ENCODE measurements around the gene SOCS1. TPM values are rescaled to one million over a fixed set of nuclear protein-coding genes. Genes with fewer than 3 reads are reported as not detected.

Gene SOCS1
- total RNA-seq, 3 donors from 2014 or later (not counting 1 experiment from before 2014, with no cell fraction given) = 21.7 to 74.7 (median 27.2) TPM

DNA sequence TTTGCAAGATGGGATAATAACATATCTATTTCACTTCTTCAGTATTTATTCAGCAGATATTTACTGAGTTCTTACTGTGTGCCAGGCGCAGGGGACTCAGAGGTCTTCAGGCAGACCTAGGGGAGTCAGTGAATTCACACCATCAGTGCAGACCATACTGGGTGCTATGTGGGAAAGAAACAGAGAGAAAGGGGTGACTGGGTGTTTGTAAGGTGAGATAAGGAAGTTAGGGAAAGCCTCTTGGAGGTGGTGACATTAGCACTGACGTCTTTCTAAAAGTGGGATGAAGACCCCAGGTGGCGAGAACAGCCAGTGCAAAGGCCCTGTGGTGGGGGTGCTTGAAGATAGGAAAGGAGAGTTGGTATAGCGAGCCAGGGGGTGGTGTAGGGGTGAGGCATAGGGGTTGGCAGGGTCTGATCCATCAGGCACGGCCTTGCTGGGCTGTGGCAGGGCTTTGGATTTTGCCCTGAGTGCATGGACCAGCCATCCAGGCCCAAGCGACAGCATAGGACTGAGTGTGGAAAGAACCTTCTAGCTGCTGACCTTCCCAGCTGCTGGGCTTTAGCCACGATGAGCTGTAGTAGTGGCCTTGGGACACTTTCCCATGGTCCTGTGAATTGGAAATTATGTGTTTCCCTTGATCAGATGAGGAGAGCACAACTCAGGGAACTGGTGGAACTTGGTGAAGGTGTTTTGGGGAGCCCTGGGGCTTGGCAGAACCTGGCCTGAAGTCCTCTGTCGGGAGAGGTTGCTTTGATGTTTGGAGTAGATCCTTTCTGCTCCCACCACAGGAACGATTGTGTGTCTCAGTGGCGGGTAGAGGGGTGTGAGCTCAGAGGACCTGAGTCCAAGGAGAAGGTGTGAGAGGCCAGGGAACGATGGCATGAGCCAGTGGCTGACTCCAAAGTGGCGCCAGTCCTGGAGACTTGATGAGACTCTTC, 3.9 kb upstream of the SOCS1 start:
- Mint-ChIP-seq H3K9me3 (no peaks in the 10 kb centered on the region), H3K36me3 (no peaks in the 10 kb centered on the region), H3K27ac (peak overlapping the region; percentile 15), H3K4me1 (peaks cover 22 to 32% of the 10 kb centered on the region in 2 donors), H3K27me3 (ENCODE audit: low read depth in 2 of 2) (peaks cover 0 to 3% of the 10 kb centered on the region in 2 donors), H3K4me3 (no peak overlapping the region)
- ATAC-seq (no peak), DNase-seq (no peak)
- TF ChIP-seq, protein P1, sequence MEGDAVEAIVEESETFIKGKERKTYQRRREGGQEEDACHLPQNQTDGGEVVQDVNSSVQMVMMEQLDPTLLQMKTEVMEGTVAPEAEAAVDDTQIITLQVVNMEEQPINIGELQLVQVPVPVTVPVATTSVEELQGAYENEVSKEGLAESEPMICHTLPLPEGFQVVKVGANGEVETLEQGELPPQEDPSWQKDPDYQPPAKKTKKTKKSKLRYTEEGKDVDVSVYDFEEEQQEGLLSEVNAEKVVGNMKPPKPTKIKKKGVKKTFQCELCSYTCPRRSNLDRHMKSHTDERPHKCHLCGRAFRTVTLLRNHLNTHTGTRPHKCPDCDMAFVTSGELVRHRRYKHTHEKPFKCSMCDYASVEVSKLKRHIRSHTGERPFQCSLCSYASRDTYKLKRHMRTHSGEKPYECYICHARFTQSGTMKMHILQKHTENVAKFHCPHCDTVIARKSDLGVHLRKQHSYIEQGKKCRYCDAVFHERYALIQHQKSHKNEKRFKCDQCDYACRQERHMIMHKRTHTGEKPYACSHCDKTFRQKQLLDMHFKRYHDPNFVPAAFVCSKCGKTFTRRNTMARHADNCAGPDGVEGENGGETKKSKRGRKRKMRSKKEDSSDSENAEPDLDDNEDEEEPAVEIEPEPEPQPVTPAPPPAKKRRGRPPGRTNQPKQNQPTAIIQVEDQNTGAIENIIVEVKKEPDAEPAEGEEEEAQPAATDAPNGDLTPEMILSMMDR (IDR thresholded peaks at IDR 0.05) = no peak
- peaks cover 37% of the 10 kb centered on the region for H3K4me1 ChIP-seq (ENCODE audit: control insufficient read depth, insufficient read depth, low read length)
- no peaks in the 10 kb centered on the region for H3K27me3 ChIP-seq (ENCODE audit: control insufficient read depth, insufficient read depth, low read length)
- intact Hi-C loops (cut with micrococcal nuclease) = loop anchor here (2.0 to 10.0 kb wide), 2 partner anchors 95 to 145 kb away; no protein-coding TSS in a partner anchor
- H3K36me3 ChIP-seq (ENCODE audit: control insufficient read depth, insufficient read depth, low read length) = no peaks in the 10 kb centered on the region
- 94% methylated on average over 12 of the region's 12 CpGs for WGBS (ENCODE audit: insufficient coverage)
- H3K9me3 ChIP-seq (ENCODE audit: control insufficient read depth, insufficient read depth, low read length) = no peaks in the 10 kb centered on the region
- no peak overlapping the region for H3K27ac ChIP-seq (ENCODE audit: low read length)
- no peak overlapping the region for H3K4me3 ChIP-seq (ENCODE audit: low read length)

DNA sequence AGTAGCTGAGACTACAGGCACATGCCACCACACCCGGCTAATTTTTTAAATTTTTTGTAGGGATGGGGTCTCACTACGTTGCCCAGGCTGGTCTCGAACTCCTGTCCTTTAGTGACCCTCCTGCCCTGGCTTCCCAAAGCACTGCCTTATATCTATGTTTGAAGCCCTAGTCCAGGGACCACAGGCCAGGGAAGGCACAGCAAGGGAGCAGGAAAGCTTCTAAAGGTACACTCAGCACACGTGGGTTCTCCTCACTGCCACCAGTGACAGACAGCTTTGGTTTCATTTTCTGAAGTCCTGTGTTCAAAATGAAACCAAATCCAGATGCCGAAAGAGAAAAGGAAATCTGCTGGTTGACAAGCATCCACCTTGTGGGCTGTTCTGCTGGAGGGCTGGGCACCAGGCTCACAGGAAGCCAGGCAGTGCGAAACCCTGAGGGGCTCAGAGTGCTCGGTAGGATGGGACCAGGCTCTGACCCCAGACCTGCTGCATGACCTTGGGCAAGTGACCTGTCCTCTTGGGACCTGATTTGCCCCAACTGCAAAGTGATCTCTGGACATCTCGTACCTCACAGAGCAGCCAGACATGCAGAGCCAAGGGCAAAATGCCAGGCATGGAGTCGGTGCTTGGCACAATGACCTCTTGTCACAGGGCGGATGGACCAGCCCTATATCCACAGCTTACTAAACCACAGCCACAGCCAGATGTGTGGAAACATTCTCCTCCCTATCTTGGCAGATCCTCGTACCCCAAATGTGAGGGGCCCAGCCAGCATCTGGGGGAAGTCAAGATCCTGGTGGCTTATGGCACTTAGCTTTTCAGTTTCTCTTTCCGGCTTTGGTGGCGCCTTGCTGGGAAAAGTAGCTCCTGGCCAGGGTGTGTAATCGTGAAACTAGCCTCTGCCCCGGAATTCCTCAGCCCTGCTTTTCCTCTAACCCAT, 2.8 kb upstream of the SOCS1 start:
- Mint-ChIP-seq H3K9me3 (no peaks in the 10 kb centered on the region), H3K4me3 (peak overlapping the region; percentile 70), H3K27me3 (ENCODE audit: low read depth in 2 of 2) (peaks cover 0 to 2% of the 10 kb centered on the region in 2 donors), H3K4me1 (peaks cover 21 to 35% of the 10 kb centered on the region in 2 donors), H3K27ac (peak overlapping the region; percentile 15), H3K36me3 (no peaks in the 10 kb centered on the region)
- Histone ChIP-seq H3K4me1 (ENCODE audit: control insufficient read depth, insufficient read depth, low read length) (peaks cover 42% of the 10 kb centered on the region), H3K27me3 (ENCODE audit: control insufficient read depth, insufficient read depth, low read length) (no peaks in the 10 kb centered on the region), H3K36me3 (ENCODE audit: control insufficient read depth, insufficient read depth, low read length) (peaks cover 3% of the 10 kb centered on the region), H3K27ac (ENCODE audit: low read length) (peak overlapping the region; percentile 34), H3K9me3 (ENCODE audit: control insufficient read depth, insufficient read depth, low read length) (no peaks in the 10 kb centered on the region), H3K4me3 (ENCODE audit: low read length) (no peak overlapping the region)
- DNase-seq (peak in 1 of 2 donors; percentile 85), ATAC-seq (peak in 1 of 3 donors; percentile 5)
- WGBS (ENCODE audit: insufficient coverage) = 37% methylated on average over 15 of the region's 15 CpGs
- intact Hi-C loops (cut with micrococcal nuclease) = loop anchor here (2.0 to 10.0 kb wide), 2 partner anchors 96 to 144 kb away; no protein-coding TSS in a partner anchor
- TF ChIP-seq, protein P1 (IDR thresholded peaks at IDR 0.05) = no peak

DNA sequence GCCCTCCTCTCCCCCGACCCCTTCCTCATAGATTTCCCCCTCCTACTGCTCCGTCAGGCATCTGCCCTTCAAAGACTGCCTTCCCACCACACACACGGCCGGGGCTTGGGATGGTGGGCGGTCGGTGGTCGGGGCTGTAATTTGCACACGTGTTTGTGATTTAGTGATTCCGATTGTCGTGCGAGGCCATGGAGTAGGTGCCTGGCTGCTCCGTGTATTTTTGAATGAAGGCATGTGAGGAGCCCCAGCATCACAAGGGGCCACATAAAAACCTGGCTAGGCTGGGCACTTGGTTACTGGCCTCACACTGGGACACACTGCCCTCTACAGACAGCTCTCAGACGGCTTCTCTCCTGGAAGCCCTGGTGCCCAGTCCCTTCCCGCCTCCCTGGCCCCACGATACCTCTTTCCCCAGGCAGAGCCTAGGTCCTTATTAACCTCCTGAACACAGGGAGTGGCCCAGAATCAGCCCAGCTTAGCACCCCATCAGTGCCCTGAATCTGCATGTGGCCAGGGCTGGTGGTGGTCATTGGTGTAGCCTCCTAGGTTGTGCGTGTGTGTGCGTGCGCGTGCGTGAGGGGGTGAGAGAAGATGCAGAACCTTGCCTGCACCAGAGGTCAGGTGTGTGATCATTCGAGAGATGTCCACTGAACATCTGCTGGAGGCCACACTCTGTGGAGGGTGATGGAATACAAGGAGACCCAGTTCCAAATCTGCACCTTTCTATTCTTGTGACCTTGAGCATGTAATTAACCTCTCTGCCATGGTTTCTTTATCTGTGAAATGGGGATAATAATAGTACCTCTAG, 1.3 kb upstream of the SOCS1 start:
- Histone ChIP-seq H3K4me3 (ENCODE audit: low read length) (peak overlapping the region; percentile 73), H3K27ac (ENCODE audit: low read length) (no peak overlapping the region), H3K27me3 (ENCODE audit: control insufficient read depth, insufficient read depth, low read length) (no peaks in the 10 kb centered on the region), H3K36me3 (ENCODE audit: control insufficient read depth, insufficient read depth, low read length) (peaks cover 3% of the 10 kb centered on the region), H3K4me1 (ENCODE audit: control insufficient read depth, insufficient read depth, low read length) (peaks cover 53% of the 10 kb centered on the region), H3K9me3 (ENCODE audit: control insufficient read depth, insufficient read depth, low read length) (no peaks in the 10 kb centered on the region)
- Mint-ChIP-seq H3K27me3 (ENCODE audit: low read depth in 2 of 2) (no peaks in the 10 kb centered on the region), H3K9me3 (no peaks in the 10 kb centered on the region), H3K4me3 (peak overlapping the region; percentile 98), H3K27ac (peak overlapping the region; percentile 93 to 96), H3K4me1 (peaks cover 32 to 43% of the 10 kb centered on the region in 2 donors), H3K36me3 (no peaks in the 10 kb centered on the region)
- ATAC-seq = peak; percentile 30 to 49 (median 33)
- intact Hi-C loops (cut with micrococcal nuclease) = loop anchor here (1.0 to 10.0 kb wide), 3 partner anchors 143 to 286 kb away; no protein-coding TSS in a partner anchor
- WGBS (ENCODE audit: insufficient coverage) = 28% methylated on average over 21 of the region's 21 CpGs
- TF ChIP-seq, protein P1 (IDR thresholded peaks at IDR 0.05) = peak; percentile 73
- peak; percentile 58 to 81 for DNase-seq
